ENCODE results near the gene COL15A1.

The COL15A1 gene

GRCh38 chr9:99112750-99113413 is 169.2 kb downstream of the COL15A1 start:
- TF ChIP-seq GATA1 (IDR thresholded peaks at IDR 0.05; ENCODE audit: low read depth, low read length) (no peak), POLR2A (IDR thresholded peaks at IDR 0.05; ENCODE audit: low read length) (no peak)
- DNase-seq: no peak

GRCh38 chr9:99113414-99114048 is 169.8 kb downstream of the COL15A1 start:
- TF ChIP-seq POLR2A (IDR thresholded peaks at IDR 0.05; ENCODE audit: low read length) (no peak), GATA1 (IDR thresholded peaks at IDR 0.05; ENCODE audit: low read depth, low read length) (no peak)
- no peak for DNase-seq

- TF ChIP-seq POLR2A (IDR thresholded peaks at IDR 0.05; ENCODE audit: low read length) (no peak), GATA1 (IDR thresholded peaks at IDR 0.05; ENCODE audit: low read depth, low read length) (no peak)
- no peak for DNase-seq
Observed at GRCh38 chr9:99114049-99114440, 170.3 kb downstream of the COL15A1 start.

GRCh38 chr9:99114846-99115500 is 171.3 kb downstream of the COL15A1 start:
- TF ChIP-seq GATA1 (IDR thresholded peaks at IDR 0.05; ENCODE audit: low read depth, low read length): no peak
- TF ChIP-seq POLR2A (IDR thresholded peaks at IDR 0.05; ENCODE audit: low read length): no peak

GRCh38 chr9:99116003-99116411 is 172.3 kb downstream of the COL15A1 start:
- no peak for DNase-seq
- no peak for TF ChIP-seq GATA1 (IDR thresholded peaks at IDR 0.05; ENCODE audit: low read depth, low read length)
- TF ChIP-seq POLR2A (IDR thresholded peaks at IDR 0.05; ENCODE audit: low read length): no peak

More at GRCh38 chr9:99114846-99115500, 171.3 kb downstream of the COL15A1 start:
- no peak for DNase-seq

GRCh38 chr9:99118782-99119466 is 175.2 kb downstream of the COL15A1 start:
- no peak for DNase-seq
- TF ChIP-seq GATA1 (IDR thresholded peaks at IDR 0.05; ENCODE audit: low read depth, low read length) (no peak), POLR2A (IDR thresholded peaks at IDR 0.05; ENCODE audit: low read length) (no peak)

GRCh38 chr9:99119976-99120655 is 176.4 kb downstream of the COL15A1 start:
- DNase-seq: no peak
- no peak for TF ChIP-seq POLR2A (IDR thresholded peaks at IDR 0.05; ENCODE audit: low read length)
- TF ChIP-seq GATA1 (IDR thresholded peaks at IDR 0.05; ENCODE audit: low read depth, low read length): no peak
